Transverse colon (tissue), 3 donors: ENCODE results near the gene ONECUT3.

ENCODE experiments used
- POLR2A ChIP-seq: fragments of 450-650 bp; IDR thresholded peaks from one replicate; pipeline ENCODE4 v1.6.1; 2016; ENCODE audit warnings: antibody characterized with exemption, mild to moderate bottlenecking, moderate library complexity
- TF ChIP-seq, protein P1 (sequence below), 5 experiments: fragments of 200-600 bp in 3 of 5; fragments of 450-650 bp in 2 of 5; sonication (generic) in 3 of 5; IDR thresholded peaks; 1 replicate in 2 of 5; 2 replicates in 3 of 5; pipeline ENCODE4 v1.5.1; 2016 to 2017; ENCODE audit warnings: antibody characterized with exemption in 5 of 5, inconsistent platforms in 3 of 5, mild to moderate bottlenecking in 2 of 5, moderate library complexity in 1 of 5

DNA sequence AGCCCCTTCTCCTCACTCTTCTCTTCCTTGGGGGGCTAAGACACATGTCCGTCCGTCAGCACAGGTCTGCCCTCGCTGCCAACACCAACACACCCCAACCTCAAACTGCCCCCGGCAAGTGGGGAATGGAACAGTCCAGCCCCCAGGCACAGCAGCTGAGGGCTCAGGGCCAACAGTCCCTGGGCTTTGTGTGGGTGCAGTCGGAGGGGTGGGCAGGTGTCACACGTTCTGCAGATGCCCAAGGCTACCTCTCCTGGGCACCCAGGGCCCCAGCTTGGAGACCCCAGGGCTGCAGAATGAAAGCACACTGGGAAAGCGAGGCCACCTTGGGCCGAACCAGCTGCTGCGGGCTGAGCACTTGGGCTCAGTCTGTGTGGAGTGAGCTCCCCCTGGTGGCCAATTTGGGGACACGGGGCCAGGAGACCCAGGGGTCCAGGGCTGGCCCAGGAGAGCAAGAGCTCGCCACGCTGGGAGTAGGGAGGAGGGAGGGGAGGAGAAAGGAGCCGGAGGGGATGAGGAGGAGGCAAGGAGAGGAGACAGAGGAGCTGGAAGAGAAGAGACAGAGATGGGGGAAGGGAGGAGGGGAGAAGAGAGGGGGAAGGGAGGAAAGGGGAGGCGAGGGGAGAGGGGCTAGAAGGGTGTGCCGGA is 72.7 kb downstream of the ONECUT3 start:
- TF ChIP-seq POLR2A = no peak
- TF ChIP-seq, protein P1, sequence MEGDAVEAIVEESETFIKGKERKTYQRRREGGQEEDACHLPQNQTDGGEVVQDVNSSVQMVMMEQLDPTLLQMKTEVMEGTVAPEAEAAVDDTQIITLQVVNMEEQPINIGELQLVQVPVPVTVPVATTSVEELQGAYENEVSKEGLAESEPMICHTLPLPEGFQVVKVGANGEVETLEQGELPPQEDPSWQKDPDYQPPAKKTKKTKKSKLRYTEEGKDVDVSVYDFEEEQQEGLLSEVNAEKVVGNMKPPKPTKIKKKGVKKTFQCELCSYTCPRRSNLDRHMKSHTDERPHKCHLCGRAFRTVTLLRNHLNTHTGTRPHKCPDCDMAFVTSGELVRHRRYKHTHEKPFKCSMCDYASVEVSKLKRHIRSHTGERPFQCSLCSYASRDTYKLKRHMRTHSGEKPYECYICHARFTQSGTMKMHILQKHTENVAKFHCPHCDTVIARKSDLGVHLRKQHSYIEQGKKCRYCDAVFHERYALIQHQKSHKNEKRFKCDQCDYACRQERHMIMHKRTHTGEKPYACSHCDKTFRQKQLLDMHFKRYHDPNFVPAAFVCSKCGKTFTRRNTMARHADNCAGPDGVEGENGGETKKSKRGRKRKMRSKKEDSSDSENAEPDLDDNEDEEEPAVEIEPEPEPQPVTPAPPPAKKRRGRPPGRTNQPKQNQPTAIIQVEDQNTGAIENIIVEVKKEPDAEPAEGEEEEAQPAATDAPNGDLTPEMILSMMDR (IDR thresholded peaks at IDR 0.05) = peak; percentile 85 to 94 (median 93)
